ENCODE measurements around the gene CACNB3. TPM values are rescaled to one million over a fixed set of nuclear protein-coding genes. Genes with fewer than 3 reads are reported as not detected.

Gene CACNB3
- polyA plus RNA-seq, 1 donor from 2014 or later: 123 TPM

GRCh38 chr12:48788524-48788853, 29.8 kb upstream of the CACNB3 start:
- Histone ChIP-seq H3K27me3 (ENCODE audit: insufficient read depth, low read depth, low read length) (no peaks in the 10 kb centered on the region), H3K36me3 (ENCODE audit: insufficient read depth, low read length) (no peaks in the 10 kb centered on the region), H3K79me2 (replicated peaks; ENCODE audit: insufficient read depth, low read length) (peaks cover 31% of the 10 kb centered on the region), H3K9ac (ENCODE audit: low read length) (peak overlapping the region; percentile 82), H4K20me1 (ENCODE audit: insufficient read depth) (no peaks in the 10 kb centered on the region), H3F3A (ENCODE audit: insufficient read depth, low read length, poor library complexity, severe bottlenecking) (no peaks in the 10 kb centered on the region), H3K9me3 (ENCODE audit: low read length) (no peaks in the 10 kb centered on the region), H3K4me3 (ENCODE audit: low read length) (peak overlapping the region; percentile 92), H3K27ac (ENCODE audit: low read length) (peak overlapping the region; percentile 12), H3K4me2 (ENCODE audit: low read length) (peak overlapping the region; percentile 91), H2AFZ (ENCODE audit: low read depth, low read length) (peak overlapping the region; percentile 51), H3K9me2 (ENCODE audit: insufficient read depth, low read length) (no peaks in the 10 kb centered on the region)
- TF ChIP-seq POLR2AphosphoS5 (IDR thresholded peaks at IDR 0.05) (no peak), EP300 (conservative IDR thresholded peaks at IDR 0.05; ENCODE audit: poor library complexity, severe bottlenecking) (no peak), EZH2 (IDR thresholded peaks at IDR 0.05; ENCODE audit: borderline replicate concordance, insufficient read depth, low read length, poor library complexity, severe bottlenecking) (no peak), MXI1 (conservative IDR thresholded peaks at IDR 0.05; ENCODE audit: poor library complexity, severe bottlenecking) (peak; percentile 13), REST (IDR thresholded peaks at IDR 0.05; ENCODE audit: borderline replicate concordance) (no peak)

GRCh38 chr12:48788854-48789775, 29.2 kb upstream of the CACNB3 start, which contains the start of gene ADCY6:
TSS of gene ADCY6 (minus strand) at chr12:48789089. CDS start at chr12:48783434, 5,655 bp downstream.
- peak within 1 kb of the TSS; percentile 92 for H3K4me3 ChIP-seq (ENCODE audit: low read length)
- no peaks in the 10 kb centered on the region for H3K9me3 ChIP-seq (ENCODE audit: low read length)
- no peaks in the 10 kb centered on the region for H3K9me2 ChIP-seq (ENCODE audit: insufficient read depth, low read length)
- TF ChIP-seq REST (IDR thresholded peaks at IDR 0.05; ENCODE audit: borderline replicate concordance) (no peak), RAD21 (conservative IDR thresholded peaks at IDR 0.05) (no peak), SMC3 (conservative IDR thresholded peaks at IDR 0.05; ENCODE audit: poor library complexity) (no peak), EZH2 (IDR thresholded peaks at IDR 0.05; ENCODE audit: borderline replicate concordance, insufficient read depth, low read length, poor library complexity, severe bottlenecking) (no peak), EP300 (conservative IDR thresholded peaks at IDR 0.05; ENCODE audit: poor library complexity, severe bottlenecking) (no peak), CTCF (IDR thresholded peaks at IDR 0.05; ENCODE audit: poor library complexity, severe bottlenecking) (no peak), MXI1 (conservative IDR thresholded peaks at IDR 0.05; ENCODE audit: poor library complexity, severe bottlenecking) (no peak), TAF1 (IDR thresholded peaks at IDR 0.05; ENCODE audit: low read depth) (no peak), POLR2AphosphoS5 (IDR thresholded peaks at IDR 0.05) (no peak)
- no peaks in the 10 kb centered on the region for H3K27me3 ChIP-seq (ENCODE audit: insufficient read depth, low read depth, low read length)
- no peaks in the 10 kb centered on the region for H3F3A ChIP-seq (ENCODE audit: insufficient read depth, low read length, poor library complexity, severe bottlenecking)
- peak within 1 kb of the TSS; percentile 82 for H3K9ac ChIP-seq (ENCODE audit: low read length)
- peak within 1 kb of the TSS; percentile 91 for H3K4me2 ChIP-seq (ENCODE audit: low read length)
- peak within 1 kb of the TSS; percentile 45 for H3K27ac ChIP-seq (ENCODE audit: low read length)
- H3K36me3 ChIP-seq (ENCODE audit: insufficient read depth, low read length): no peaks in the 10 kb centered on the region
- peaks cover 31% of the 10 kb centered on the region for H3K79me2 ChIP-seq (replicated peaks; ENCODE audit: insufficient read depth, low read length)
- H2AFZ ChIP-seq (ENCODE audit: low read depth, low read length): peak within 1 kb of the TSS; percentile 60
- no peaks in the 10 kb centered on the region for H4K20me1 ChIP-seq (ENCODE audit: insufficient read depth)

All from neural cell (in vitro differentiated cells).